Activated T-cell treated with anti-CD3 and anti-CD28 coated beads for 24 hours (primary cell): ENCODE measurements around the gene TM9SF4.
"Not testable (repeated sequence)": the region's sequence is repeated elsewhere in the genome, so short reads cannot be mapped to it uniquely, and the experiment has no call there.

ENCODE experiments used
- DNase-seq: peaks from one replicate; pipeline ENCODE4 v3.0.0-alpha.2; 2020; ENCODE audit warnings: low read depth

TM9SF4 gene

DNA sequence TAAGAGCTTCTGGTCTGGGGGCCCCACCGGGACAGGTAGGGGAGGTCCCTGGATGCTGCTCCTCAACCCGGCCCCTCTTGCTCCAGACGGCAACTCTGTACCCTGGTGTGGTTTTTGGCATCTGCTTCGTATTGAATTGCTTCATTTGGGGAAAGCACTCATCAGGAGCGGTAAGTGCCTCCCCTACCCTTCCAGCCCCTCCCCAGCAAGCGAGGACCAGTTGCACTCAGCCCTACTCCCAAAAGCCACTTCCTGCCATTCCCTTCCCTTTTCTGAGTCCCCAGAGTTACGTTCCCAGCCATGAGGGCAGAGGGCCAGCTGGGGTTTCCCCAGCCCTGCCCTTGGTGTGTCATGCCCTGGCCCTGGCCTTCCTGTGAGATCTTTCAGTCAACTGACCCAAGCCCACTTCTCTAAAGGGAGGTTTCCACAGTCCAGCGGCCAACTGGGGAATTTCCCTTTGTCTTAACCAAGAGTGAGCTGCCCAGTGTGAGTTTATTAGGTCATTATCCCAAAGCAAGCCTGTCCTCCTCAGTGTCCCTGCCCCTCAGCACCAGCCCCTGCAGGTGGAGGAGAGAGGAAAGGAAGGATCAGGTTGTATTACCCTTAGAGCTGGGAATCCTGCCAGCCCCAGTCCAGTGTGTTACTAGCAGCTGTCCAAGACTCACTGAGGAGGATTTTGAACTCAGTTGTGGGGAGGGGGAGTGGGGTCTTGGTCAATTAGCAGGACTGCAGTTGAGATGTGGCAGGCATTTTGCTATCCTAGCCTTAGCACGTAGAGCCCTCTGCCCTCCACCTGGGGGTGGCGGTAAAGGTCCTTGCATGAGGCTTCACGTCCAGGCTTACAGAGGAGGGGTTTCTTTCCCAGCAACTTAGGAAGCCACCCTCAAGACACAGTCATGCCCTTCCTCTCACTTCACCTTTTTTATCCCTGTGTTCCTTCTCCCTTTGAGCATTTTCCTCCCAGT is 45.8 kb downstream of the TM9SF4 start:
- DNase-seq, result no peak

- no peak for DNase-seq
These were observed 48.1 kb downstream of the TM9SF4 start for GRCh38 chr20:32157611-32158010.

DNA sequence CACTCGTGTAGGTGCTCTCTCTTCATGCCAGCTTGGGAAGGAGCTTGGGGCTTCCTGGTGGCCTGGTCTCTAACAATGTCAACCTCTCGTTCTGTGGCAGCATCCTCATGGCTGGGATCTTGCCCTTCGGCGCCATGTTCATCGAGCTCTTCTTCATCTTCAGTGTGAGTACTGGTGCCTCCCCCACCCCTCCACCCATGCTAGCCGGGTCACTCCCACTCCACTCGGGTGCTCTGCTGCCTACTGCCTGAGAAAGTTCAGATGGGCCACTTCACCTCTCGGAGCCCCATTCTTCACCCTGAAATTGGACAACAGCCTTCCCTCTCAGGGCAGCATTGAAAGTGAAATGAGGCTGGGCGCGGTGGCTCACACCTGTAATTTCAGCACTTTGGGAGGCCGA is 48.8 kb downstream of the TM9SF4 start:
- no peak for DNase-seq

DNA sequence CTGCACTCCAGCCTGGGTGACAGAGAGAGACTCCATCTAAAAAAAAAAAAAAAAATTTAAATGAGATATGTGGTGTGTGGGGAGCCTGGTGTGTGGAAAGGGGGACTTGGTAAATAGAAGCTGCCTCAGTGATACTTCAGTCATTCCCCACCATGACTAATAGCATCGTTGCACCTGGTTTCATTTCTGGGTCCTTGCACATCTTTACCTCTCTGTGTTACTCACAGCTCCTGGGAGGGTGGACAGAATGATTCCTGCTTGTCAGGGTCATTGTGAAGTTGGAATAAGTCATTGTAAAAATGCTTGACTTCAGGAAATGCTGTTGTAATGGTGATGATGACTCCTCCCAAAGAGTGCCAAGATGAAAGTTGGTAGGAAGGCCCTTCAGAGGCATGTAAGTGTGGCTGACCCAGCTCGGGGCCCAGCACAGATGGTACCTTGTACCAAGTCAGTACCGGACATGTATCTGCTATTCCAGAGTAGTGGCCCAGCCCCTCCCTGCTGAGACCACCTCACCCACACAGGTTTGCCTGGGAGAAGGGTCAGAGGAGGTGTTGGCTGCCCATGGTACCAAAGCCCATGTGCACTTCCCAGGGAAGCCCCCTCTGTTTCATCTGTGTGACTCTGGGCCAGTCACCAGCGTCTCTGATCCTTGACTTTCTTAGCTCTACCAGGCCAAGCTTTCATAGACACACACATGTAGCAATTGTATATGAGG is 49.6 kb downstream of the TM9SF4 start:
- no peak for DNase-seq

GRCh38 chr20:32159766-32160221 is 50.3 kb downstream of the TM9SF4 start:
- no peak for DNase-seq

DNA sequence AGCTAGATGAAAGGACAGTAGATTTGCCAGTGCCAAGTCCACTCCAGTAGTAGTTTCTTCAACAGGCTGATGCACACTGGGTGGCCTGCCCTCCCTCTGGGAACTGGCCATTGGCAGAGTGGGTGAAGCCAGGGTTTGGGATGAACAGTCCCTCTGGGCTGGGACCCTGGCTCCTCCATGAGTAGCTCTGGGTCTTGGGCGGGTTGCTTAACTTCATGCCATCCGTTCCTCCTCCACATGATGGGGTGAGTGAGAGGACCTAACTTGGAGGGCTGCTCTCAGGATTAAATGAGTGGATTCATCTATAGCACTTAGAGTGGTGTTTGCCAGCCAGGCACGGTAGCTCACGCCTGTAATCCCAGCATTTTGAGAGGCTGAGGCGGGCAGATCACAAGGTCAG is 50.8 kb downstream of the TM9SF4 start:
- DNase-seq, result no peak

DNA sequence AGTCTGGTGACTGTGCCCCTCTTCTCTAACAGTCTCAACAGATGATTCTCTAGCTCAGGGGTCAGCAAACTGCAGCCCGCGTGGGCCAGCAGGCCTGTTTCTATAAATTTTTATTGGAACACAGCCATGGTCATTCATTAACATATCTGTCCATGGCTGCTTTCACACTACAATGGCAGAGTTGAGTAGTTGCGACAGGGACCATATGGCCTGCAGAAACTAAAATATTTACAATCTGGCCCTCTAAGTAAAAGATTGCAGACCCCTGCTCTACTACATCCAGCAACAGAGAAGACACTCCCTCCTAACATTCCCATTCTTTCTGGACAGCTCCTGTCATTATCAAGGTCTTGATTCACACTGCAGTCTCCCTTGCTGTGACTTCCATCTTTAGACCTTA is 52.8 kb downstream of the TM9SF4 start:
- no peak for DNase-seq

DNA sequence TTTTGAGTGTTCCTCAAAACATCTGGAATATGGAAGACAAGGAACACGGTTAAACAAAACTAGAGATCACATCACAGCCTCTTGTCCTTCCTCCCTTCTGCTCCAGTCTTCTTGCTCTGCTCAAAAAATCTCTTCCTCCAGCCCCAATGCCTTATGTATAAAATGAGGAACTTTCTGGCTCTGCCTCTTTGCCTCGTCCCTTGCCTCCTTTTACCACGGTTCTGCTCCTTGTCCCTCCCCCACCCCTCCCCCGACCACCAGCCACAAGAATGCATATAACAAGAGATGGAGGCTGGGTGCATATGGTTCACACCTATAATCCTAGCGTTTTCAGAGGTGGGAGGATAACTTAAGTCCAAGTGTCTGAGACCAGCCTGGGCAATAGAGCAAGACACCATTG is 54.4 kb downstream of the TM9SF4 start:
- no peak for DNase-seq

DNA sequence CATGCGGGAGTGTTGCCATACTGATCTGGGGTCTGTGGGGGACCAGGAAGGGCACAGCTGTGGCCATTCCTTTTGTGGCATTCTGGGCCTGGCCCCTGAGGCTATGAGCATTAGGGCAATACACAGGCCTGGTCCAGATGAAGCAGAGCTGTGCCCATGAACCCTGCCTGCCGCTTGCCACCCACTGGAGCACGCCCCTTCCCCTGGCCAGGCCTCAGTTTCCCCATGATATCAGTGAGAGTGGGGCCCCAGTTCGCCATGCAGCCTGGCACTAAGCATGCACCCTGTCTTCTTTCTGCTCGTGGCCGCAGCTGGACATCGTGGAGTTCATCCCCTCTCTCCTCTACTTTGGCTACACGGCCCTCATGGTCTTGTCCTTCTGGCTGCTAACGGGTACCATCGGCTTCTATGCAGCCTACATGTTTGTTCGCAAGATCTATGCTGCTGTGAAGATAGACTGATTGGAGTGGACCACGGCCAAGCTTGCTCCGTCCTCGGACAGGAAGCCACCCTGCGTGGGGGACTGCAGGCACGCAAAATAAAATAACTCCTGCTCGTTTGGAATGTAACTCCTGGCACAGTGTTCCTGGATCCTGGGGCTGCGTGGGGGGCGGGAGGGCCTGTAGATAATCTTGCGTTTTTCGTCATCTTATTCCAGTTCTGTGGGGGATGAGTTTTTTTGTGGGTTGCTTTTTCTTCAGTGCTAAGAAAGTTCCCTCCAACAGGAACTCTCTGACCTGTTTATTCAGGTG is 55.6 kb downstream of the TM9SF4 start:
- no peak for DNase-seq

DNA sequence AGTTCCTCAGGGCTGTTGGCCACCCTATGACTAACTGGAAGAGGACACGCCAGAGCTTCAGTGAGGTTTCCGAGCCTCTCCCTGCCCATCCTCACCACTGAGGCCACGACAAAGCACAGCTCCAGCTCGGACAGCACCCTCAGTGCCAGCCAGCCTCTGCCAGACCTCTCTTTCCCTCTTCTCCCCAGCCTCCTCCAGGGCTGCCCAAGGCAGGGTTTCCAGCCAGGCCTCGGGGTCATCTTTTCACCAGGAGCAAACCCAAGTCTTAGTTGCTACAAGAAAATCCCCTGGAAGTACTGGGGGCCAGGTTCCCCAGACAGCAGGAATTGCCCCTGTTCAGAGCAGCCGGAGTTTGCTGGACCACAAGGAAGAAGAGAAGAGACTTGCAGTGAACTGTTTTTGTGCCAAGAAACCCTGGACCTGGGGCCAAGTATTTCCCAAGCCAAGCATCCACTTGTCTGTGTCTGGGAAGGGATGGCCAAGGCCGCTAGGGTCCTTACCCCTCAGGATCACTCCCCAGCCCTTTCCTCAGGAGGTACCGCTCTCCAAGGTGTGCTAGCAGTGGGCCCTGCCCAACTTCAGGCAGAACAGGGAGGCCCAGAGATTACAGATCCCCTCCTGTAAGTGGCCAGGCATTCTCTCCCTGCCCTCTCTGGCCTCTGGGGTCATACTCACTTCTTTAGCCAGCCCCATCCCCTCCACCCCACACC is 56.5 kb downstream of the TM9SF4 start:
- DNase-seq, result no peak

DNA sequence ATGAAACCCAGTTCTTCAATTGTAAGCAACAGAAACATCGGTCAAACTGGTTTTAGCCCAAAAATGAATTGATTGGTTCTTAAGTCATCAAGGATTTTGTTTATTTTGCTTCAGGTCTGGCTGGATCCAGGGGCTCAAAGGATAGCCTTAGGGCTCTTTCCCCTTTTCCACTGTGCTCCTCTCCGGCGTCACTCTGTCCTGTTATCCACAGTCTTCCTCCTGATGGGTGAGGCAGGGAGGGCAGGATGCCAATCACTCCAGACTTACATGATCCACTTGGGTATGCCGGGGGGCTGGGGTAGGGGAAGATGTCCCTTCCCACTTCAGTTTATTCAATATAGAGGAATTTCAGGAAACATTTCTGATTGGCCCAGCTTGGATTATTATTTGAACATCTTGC is 58.0 kb downstream of the TM9SF4 start:
- no peak for DNase-seq

DNA sequence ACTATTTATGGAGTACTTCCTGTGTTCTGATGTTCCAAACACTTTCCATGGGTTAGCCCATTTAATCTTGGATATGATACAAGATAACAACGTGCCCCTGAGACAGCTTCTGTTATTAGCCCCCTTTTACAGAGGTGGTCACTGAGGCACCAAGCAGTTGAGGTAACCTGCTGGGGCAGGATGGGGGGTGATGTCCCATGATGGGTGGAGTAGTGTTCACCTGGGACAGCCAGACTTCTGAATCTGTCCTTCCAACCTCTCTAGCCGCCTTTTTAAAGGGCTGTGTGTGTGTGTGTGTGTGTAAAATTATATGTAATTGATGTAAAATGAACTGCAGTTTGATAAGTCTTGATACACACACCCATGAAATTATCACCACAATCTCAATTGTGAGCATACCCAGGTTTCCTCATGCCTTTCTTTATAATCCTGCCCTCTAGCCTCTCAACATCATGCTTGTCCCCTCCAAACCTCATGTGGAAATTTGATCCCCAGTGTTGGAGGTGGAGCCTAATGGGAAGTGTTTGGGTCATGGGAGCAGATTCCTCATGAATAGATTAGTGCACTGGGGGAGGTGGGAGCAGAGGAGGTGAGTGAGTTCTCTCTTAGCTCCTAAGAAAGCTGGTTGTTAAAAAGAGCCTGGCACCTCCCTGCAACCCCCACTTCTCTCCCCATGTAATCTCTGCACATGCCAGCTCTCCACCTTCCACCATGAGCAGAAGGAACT is 58.8 kb downstream of the TM9SF4 start:
- no peak for DNase-seq

DNA sequence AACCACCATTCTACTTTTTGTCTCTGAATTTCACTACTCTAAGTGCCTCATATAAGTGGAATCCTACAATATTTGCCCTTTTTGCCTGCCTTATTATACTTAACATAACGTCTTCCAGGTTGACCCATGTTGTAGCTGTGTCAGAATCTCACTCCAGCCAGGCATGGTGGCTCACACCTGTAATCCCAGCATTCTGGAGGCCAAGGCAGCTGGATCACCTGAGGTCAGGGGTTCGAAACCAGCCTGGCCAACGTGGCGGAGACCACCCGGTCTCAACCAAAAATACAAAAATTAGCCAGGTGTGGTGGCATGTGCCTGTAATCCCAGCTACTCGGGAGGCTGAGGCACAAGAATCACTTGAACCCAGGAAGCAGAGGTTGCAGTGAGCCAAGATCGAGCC is 68.2 kb downstream of the TM9SF4 start:
- not testable (repeated sequence) for DNase-seq

DNA sequence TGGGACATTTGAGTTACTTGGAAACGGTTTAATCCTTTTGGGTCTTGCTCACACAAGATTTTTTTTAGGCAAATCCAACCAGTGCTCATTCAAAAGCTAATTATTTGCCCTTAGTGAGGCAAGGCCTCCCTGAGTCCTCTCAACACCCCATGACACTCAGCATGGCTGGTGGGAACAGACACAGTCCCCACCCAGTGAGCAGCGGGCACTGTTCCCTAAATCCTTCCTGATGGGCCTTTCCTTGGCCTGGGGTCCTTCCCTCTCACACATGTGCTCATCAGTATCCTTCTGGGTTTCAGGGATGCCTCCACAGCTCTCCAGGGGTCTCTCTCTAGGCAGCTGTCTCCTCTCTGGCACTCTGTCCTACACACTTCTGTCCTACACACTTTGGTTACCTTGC is 70.0 kb downstream of the TM9SF4 start:
- no peak for DNase-seq

DNA sequence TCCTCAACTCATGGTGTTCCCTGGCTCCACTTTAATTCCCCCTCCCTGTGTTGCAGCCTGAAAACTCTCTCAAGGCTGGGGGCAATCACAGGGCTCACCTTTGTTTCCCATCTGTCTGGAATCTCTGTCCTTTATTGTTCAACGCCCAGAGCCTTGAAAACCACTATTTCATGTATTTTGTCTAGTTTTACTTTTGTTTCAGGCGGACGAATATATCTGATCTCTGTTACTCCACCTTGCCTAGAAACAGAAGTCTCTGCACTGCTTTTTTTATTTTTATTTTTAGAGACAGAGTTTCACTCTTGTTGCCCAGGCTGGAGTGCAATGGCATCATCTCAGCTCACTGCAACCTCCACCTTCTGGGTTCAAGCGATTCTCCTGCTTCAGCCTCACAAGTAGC is 70.4 kb downstream of the TM9SF4 start:
- DNase-seq, result no peak

GRCh38 chr20:32181606-32182005 is 72.1 kb downstream of the TM9SF4 start:
- DNase-seq, result no peak

- DNase-seq, result no peak
These were observed 74.6 kb downstream of the TM9SF4 start for GRCh38 chr20:32183947-32184635.

- DNase-seq, result no peak
These were observed 75.6 kb downstream of the TM9SF4 start for GRCh38 chr20:32184961-32185603.

DNA sequence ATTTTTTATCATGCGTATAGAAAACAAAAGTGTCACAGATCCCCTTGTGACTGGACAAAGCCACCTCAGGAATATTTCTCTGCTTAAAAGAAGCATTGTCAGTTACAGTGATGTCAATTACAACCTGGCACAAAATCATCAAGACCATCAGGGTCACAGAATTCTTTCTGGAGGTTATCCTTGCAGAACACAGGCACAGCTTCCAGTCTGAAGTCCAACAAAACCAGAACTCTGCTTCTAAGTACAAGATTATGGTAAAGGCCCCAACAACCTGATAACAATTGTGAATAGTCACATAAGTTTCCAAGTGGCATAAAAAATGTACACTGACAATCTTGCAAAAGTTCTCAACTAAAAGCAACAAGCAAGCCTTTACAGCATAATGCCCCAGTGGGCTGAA is 77.0 kb downstream of the TM9SF4 start:
- no peak for DNase-seq
